GM18526 (cell line): ENCODE results near the gene POU6F2.

ENCODE experiments used
- POLR2A ChIP-seq: IDR thresholded peaks from 3 replicates; pipeline ENCODE4 v1.6.1; 2011; ENCODE audit not compliant: insufficient read length; ENCODE audit errors: extremely low read depth

Gene POU6F2

DNA sequence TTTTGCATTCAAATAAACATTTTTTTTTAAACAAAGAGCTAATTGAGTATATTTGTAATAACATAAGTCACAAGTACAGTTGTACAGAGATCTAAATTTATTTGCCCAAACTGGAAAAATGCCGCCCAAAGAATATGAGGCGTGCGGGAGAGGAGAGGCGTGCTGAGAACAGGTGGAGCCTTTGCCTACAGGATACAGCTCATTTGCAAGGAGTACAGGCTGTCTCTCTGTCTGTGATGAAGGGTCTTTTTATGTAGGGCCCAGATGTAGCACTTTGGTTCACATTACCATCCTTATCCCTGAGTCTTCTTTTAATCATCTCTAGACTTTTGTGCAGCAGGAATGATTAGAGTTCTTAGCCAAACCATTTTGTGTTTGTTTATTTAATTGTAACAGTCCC, 58.2 kb downstream of the POU6F2 start:
- no peak for TF ChIP-seq POLR2A

DNA sequence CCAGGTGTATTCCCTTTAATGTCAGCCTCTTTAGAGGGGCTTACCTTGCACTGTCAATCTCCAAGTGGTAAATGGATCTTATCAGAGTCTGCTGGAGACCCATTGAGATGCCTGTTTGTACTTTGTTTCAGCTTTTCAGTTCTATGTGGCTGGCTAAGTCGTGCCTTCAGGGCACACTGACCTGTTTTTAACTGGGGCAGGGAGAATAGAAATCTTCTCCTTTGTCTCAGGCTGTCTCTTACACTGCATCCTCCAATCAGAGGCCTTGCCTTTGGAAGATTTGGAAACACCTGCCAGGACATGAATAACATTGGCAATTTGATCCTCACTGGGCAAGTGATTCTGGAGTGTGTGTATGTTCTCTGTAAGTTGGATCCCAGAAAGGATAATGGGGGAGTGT, 65.0 kb downstream of the POU6F2 start:
- TF ChIP-seq POLR2A = no peak

DNA sequence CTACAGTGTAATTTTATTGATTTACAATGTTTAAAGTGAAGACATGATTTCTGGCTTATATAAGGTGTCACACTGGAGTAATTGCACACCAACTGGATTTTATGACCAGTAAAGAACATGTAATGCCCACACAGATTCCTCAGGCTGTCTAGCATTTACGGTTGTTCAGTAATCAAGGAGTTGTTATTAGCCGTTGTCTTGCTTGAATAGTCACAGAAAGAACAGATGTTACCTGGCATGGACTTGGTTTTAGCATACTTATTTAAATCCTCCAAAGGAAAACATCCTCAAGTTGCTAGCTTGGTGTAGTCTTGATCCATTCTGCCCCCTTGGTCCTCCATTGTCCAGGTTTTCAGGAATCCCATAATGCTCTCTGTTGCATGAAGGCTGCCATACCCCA, 65.8 kb downstream of the POU6F2 start:
- no peak for TF ChIP-seq POLR2A

DNA sequence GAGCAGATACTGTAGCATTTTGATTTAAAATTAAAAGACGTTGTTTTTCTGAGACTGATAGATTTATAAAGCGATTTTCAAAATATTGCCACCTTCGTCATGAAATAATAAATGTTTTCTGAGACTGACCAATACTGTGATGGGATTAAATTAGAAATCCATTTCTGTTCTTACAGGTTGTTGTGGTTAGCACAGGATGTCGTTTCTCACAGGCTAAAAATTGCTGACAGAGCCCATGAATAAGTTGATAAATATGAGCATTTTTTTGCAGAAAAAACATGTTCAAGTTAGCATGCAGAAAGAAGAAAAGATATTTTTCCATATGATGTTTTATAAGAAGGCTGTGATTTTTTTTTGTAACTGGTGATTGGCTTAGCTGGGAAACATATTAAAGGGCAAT, 66.8 kb downstream of the POU6F2 start:
- TF ChIP-seq POLR2A = no peak

DNA sequence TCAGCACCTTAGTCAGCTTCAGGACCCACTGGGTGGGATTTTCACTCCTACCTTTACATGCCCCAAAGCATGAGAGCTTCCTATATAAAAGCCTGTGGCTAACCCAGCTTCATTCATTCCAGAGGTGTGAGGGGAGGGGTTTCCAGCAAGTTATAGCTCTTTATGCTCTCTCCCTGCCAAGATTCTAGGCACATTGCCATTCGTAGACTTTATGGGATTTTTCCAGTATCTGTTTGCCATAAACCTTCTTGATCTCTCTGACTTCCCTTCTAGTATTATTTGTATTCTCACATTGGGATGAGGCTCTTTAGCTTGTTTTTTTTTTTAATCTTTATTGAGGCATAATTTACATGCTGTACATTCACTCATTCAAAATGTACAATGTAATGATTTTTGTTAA, 67.5 kb downstream of the POU6F2 start:
- no peak for TF ChIP-seq POLR2A

DNA sequence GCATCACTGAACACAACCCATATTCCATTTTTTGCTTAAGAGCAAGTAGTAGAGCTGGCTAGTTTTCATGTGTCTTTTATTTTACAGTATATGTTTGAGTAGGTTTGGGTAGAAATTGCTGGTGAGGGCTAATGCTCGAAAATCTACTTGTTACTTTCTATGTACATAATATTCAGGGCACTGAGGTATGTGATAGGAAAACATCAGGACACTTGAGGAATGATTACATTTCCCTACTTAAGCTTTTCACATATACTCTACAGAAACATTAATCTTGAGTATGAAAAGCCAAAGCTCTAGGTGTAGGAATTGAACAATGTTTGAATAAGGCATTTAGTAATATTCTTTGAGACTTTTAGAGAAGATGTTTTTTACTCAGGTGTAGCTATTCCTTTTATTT, 73.6 kb downstream of the POU6F2 start:
- TF ChIP-seq POLR2A = no peak

DNA sequence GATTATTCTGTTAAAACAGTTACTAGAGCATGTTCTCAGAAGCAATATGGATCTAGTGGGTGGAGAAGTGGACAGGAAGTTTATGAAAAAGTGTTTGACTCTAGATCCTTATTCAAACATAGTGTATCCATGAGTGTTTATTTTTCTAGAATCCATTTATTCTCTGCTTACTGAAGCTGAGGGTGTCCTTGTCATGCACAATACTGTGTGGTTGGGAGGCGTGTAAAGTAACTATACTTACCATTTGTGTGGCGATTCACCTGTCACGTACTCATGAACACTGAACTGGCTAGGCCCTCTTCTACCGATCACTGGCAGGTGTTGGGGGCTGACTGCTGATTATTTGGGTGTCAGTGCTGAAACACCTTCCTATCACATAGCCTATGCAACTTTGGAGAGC, 74.0 kb downstream of the POU6F2 start:
- TF ChIP-seq POLR2A = no peak

DNA sequence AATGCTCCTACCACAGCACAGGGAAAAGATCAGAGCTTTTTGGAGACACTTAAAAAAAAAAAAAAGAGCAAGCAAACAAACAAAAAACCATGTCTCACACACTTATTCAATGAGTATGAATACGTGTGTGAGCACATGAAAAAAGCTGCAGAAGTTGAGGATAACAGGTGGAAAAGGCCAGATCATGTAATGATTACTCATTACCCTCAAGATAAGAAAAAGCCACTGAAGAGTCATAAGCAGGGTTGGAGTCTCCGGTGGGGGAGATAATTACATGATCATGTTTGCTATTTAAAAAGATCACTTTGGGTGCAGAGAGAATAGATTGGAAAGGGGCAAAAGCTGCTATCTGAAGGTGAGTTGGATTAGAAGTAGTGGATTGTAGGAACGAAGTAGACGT, 77.0 kb downstream of the POU6F2 start:
- no peak for TF ChIP-seq POLR2A

DNA sequence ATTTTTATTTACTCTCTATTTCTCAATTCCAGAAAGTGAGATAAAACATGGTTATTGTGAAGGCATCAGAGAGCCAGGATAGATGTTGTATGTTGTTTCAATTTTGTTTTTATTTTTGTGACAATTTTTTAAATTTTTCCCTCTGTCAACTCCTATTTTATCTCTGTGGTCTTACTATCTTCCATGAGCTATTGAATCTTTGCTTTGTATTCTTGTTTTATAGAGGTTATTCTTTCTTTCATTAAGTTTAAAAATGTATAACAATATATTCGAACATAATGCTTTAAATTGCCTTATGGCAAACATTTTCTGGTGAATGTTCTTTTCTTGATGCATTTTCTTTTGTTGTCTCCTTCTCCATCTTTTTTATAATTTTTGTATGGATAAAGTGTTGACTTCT, 78.4 kb downstream of the POU6F2 start:
- no peak for TF ChIP-seq POLR2A

DNA sequence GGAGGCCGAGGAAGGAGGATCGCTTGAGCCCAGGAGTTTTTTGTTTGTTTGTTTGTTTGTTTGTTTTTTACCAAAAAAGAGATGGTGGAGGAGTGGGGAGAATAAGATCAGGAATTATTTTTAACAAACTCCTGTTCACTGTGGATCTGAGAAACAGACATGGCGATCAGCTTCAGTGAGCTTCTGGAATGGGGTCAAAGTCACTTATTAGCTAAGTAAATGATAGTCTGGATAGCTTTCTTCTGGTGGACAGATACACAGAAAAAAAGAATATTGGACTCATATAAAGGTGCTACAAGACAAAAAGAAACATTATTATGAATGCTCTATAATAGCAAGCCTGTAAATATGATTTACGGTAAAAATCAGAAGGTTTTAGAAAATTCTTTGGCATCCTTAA, 85.1 kb downstream of the POU6F2 start:
- TF ChIP-seq POLR2A = no peak

DNA sequence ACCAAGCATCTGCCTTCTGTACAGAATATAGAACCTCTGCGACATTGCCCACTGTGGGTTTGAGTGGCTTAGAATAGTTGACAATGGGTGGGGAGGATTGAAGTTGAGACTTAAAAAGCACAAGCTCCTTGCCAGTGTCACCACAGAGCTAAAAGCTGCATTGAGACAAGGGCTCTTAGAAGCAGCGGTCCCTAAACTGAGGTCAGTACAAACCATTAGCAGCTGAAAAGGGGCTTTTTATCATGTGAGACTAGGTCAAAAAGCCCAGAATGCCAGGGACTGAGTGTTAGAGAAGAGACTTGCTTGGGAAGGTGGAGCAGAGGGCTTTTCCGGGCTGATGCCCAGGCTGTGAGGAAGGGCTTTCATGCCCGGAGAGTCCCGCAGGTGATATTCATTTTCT, 91.3 kb downstream of the POU6F2 start:
- TF ChIP-seq POLR2A = no peak

DNA sequence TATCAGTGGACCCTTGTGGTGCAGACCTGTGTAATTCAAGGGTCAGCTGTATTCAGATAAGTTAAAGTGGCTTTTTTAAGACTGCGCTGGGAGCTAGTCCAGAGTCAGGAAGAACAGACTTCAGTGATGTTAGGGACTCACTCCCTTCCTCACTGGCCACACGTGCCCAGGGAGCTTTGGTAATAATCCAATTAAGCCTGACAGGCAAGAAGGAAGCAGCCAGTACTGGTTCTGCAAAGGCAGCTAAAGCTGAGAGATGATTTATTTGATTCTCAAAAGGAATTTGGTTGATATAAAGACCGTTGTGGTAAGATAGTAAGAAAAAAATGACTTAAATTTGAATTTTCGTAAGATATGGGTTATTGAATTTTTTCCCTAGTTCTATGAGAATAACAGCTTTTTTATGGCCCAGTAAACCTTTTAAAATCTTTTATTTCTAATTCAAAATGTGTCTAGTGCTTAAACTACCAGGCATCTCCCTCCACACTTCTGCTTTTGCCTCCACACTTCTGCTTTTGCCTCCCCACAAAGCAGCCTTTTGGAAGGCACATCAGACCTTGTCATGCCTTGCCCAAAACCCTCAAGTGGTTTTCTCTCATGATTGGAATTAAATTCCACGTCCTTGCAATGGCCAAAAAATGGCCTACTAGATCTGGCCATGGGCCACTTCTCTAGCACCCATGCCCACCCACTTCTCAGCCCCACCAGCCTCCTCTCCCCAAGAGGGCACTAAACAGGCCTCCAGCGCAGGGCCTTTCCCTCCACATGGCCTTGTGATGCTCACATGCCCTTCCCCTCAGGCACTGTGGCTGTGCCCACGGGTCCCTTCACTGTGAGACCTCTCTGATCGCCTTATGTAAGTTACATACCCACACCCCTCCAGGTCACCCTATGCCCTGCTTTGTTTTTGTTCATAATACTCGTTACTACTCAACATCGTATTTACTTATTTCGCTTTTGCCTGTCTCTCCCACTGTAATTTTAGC, 92.5 kb downstream of the POU6F2 start:
- no peak for TF ChIP-seq POLR2A

DNA sequence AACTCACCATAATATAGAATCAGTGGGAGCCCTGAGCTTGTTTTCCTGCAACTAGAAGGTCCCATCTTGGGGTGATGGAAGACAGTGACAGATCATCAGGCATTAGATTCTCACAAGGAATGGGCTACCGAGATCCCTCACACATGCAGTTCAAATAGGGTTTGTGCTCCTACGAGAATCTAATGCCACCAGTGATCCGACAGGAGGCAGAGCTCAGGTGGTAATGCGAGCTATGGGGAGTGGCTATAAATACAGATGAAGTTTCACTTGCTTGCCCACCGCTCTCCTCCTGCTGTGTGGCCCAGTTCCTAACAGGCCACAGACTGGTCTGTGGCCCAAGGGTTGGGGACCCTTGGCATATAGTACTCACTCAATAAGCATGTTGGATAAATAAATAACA, 93.4 kb downstream of the POU6F2 start:
- no peak for TF ChIP-seq POLR2A

DNA sequence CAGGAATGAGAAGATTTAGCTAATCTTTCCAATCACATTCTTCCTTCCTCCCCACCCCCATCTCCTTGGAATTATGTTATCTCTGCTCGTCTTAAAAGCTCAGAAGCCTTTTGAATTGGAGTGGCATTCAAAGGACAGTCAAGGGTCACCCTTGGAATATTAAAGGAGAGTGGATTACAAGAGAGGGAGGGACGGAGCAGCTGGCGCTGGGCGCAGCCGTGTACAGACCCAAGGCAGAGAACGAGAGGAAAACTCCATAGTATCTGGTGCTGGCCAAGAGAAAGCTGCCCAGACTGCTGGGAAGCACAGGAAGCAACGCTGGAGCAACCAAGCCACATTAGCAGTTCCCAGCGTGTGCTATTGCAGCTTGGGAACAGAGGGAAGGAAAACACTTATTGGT, 95.7 kb downstream of the POU6F2 start:
- no peak for TF ChIP-seq POLR2A

DNA sequence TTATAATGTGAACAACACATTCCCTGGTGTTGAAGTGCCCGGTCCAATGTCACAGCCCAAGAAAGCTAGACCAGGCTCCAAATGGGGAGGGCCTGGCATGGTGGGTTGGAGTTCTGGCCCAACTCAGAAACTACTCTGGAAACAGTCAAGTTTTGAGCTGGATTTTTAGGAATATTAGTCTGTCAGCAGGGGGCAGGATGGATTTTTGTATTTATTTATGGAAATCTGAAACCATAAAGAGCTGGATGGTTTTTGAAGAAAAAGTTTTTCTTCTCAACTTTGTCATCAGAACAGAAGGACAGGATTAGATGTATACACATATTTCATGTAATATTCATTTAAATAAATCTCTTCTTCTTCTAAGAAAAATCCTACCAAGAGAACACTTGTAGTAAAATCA, 97.5 kb downstream of the POU6F2 start:
- TF ChIP-seq POLR2A = no peak

DNA sequence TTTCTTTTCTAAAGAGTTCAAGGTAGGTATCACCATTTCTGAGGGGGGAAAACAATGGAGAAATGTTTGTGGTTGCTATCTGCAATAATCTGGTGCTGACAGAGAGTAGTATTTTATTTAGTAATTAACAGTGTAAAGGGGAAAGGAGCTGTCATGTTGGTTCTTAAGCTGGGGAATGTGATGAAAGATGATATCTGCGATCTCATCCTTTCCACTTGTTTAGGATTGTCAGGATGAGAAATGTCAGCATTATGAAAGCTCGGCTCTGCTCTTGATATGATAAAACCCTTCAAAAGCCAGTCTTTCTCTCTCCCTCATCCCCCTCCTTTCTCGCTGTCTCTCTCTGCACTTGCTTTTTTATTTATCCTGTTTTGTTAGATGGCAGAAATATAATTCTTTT, 106.1 kb downstream of the POU6F2 start:
- no peak for TF ChIP-seq POLR2A

DNA sequence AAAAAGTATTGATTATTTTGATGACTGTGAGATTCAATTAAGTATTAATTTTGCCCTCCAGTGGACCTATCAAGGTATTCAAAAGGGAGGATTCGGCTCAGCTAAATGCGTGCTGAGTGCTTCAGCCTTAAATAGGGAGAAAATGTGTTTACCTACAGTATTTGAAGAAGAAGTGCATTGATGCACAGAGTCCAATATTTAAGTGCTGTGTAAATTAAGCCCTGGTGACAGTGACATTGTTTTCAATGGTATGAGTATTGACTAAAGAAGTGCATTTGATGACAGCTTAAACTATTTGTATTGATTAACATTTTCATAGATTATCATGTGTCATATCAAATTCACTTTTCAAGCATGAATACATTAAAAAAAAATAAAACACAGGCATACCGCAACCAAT, 106.6 kb downstream of the POU6F2 start:
- no peak for TF ChIP-seq POLR2A
